Astrocyte (in vitro differentiated cells and primary cell): ENCODE data around the gene CNNM2. TPM values are rescaled to one million over a fixed set of nuclear protein-coding genes. Genes with fewer than 3 reads are reported as not detected.
A peak's percentile ranks its signal among the peaks of the same experiment; 100 is the strongest.

Experiments
- DNase-seq: peaks from one replicate; pipeline ENCODE4 v3.0.0-alpha.2; 2010; ENCODE audit warnings: low read depth
- FAIRE-seq: peaks from 2 replicates; lab custom pipeline; 2011; peaks lifted over from hg19 to GRCh38; lab: Jason Lieb, UNC
- H2AFZ ChIP-seq: 2 replicates; pipeline ENCODE4 v1.6.0; 2012; ENCODE audit warnings: low read depth, low read length, inconsistent platforms
- H3K27ac ChIP-seq: 2 replicates; pipeline ENCODE4 v1.5.1; 2011; ENCODE audit warnings: low read depth, low read length, inconsistent platforms
- H3K27me3 ChIP-seq: 2 replicates; pipeline ENCODE4 v1.6.0; 2011; ENCODE audit warnings: low read length, inconsistent platforms; ENCODE audit not compliant: insufficient read depth
- H3K36me3 ChIP-seq: 2 replicates; pipeline ENCODE4 v1.5.1; 2011; ENCODE audit warnings: low read length, inconsistent platforms; ENCODE audit not compliant: insufficient read depth
- H3K4me1 ChIP-seq: 2 replicates; pipeline ENCODE4 v1.5.1; 2011; ENCODE audit warnings: low read length, inconsistent platforms; ENCODE audit not compliant: insufficient read depth
- H3K4me2 ChIP-seq: 2 replicates; pipeline ENCODE4 v1.6.0; 2012; ENCODE audit warnings: low read length, inconsistent platforms
- H3K4me3 ChIP-seq: 2 replicates; pipeline ENCODE4 v1.5.1; 2011; ENCODE audit warnings: low read depth, mild to moderate bottlenecking, low read length, inconsistent platforms; ENCODE audit not compliant: insufficient read depth
- H3K79me2 ChIP-seq: 2 replicates; pipeline ENCODE4 v1.6.0; 2012; ENCODE audit warnings: mild to moderate bottlenecking, low read length, inconsistent platforms; ENCODE audit not compliant: insufficient read depth
- H3K9ac ChIP-seq: 2 replicates; pipeline ENCODE4 v1.6.0; 2012; ENCODE audit warnings: mild to moderate bottlenecking, low read length, inconsistent platforms
- H3K9me3 ChIP-seq: 2 replicates; pipeline ENCODE4 v1.5.1; 2012; ENCODE audit warnings: low read depth, mild to moderate bottlenecking, low read length, inconsistent platforms; ENCODE audit not compliant: insufficient read depth
- H4K20me1 ChIP-seq: 2 replicates; pipeline ENCODE4 v1.6.0; 2012; ENCODE audit warnings: low read length, inconsistent platforms; ENCODE audit not compliant: insufficient read depth
- H3K27ac Mint-ChIP-seq: one replicate; pipeline ENCODE4 v1.8.0; 2021; ENCODE audit warnings: mild to moderate bottlenecking, mixed read lengths; ENCODE audit not compliant: unreplicated experiment
- H3K27me3 Mint-ChIP-seq: one replicate; pipeline ENCODE4 v1.8.0; 2021; ENCODE audit warnings: low read depth, mixed read lengths; ENCODE audit not compliant: unreplicated experiment
- H3K36me3 Mint-ChIP-seq: one replicate; pipeline ENCODE4 v1.8.0; 2021; ENCODE audit warnings: low read depth, mixed read lengths; ENCODE audit not compliant: unreplicated experiment
- H3K4me1 Mint-ChIP-seq: one replicate; pipeline ENCODE4 v1.8.0; 2021; ENCODE audit warnings: low read depth, mixed read lengths; ENCODE audit not compliant: unreplicated experiment
- H3K4me3 Mint-ChIP-seq: one replicate; pipeline ENCODE4 v1.8.0; 2021; ENCODE audit warnings: mild to moderate bottlenecking, moderate library complexity, mixed read lengths; ENCODE audit not compliant: unreplicated experiment
- H3K9me3 Mint-ChIP-seq: one replicate; pipeline ENCODE4 v1.8.0; 2021; ENCODE audit warnings: mild to moderate bottlenecking, mixed read lengths; ENCODE audit not compliant: unreplicated experiment
- EZH2 ChIP-seq: IDR thresholded peaks from 2 replicates; pipeline ENCODE4 v1.6.1; 2012; ENCODE audit warnings: mild to moderate bottlenecking, low read length, inconsistent platforms; ENCODE audit not compliant: insufficient read depth
- total RNA-seq: library from RNA; stranded (reverse); gene quantifications from 2 replicates; pipeline ENCODE4 v1.2.1, GENCODE V29; 2021
- TF ChIP-seq, protein P1 (sequence below): IDR thresholded peaks from 2 replicates; pipeline ENCODE4 v1.5.1; 2011; ENCODE audit warnings: low read depth, mild to moderate bottlenecking, inconsistent platforms, low read length, moderate library complexity; ENCODE audit not compliant: insufficient read depth

Gene CNNM2
- total RNA-seq, 1 donor from 2014 or later, result 9.9 TPM

DNA sequence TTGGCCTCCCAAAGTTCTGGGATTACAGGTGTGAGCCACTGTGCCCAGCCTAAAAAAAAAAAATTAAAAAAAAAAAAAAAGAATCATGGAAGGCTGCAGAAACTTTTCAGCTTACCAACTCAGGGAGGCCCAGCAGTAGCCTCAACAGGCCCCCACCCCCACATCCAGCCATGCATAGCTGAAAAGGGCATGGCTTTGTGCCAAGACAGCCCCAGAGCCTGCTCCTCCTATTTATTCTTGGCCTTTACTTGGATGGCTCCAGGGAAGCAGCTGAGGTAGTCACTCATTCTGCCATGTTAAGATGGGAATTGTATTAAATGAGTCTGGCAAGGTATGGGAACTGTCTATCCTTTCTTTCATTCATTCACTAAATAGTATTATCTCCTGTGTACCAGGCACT lies 13.7 kb upstream of the CNNM2 start:
- Histone ChIP-seq H2AFZ (no peak overlapping the region), H3K4me3 (no peak overlapping the region), H3K9ac (no peak overlapping the region), H3K4me1 (no peaks in the 10 kb centered on the region), H3K4me2 (no peak overlapping the region), H3K36me3 (no peaks in the 10 kb centered on the region), H3K27ac (no peak overlapping the region), H3K9me3 (no peaks in the 10 kb centered on the region), H3K79me2 (no peaks in the 10 kb centered on the region), H4K20me1 (no peaks in the 10 kb centered on the region), H3K27me3 (no peaks in the 10 kb centered on the region)
- FAIRE-seq (no peak), DNase-seq (no peak)
- no peaks in the 10 kb centered on the region for H3K27me3 Mint-ChIP-seq
- peaks cover 3% of the 10 kb centered on the region for H3K36me3 Mint-ChIP-seq
- TF ChIP-seq, protein P1, sequence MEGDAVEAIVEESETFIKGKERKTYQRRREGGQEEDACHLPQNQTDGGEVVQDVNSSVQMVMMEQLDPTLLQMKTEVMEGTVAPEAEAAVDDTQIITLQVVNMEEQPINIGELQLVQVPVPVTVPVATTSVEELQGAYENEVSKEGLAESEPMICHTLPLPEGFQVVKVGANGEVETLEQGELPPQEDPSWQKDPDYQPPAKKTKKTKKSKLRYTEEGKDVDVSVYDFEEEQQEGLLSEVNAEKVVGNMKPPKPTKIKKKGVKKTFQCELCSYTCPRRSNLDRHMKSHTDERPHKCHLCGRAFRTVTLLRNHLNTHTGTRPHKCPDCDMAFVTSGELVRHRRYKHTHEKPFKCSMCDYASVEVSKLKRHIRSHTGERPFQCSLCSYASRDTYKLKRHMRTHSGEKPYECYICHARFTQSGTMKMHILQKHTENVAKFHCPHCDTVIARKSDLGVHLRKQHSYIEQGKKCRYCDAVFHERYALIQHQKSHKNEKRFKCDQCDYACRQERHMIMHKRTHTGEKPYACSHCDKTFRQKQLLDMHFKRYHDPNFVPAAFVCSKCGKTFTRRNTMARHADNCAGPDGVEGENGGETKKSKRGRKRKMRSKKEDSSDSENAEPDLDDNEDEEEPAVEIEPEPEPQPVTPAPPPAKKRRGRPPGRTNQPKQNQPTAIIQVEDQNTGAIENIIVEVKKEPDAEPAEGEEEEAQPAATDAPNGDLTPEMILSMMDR, result no peak
- no peak for TF ChIP-seq EZH2
- H3K4me3 Mint-ChIP-seq, result no peak overlapping the region
- H3K4me1 Mint-ChIP-seq, result no peaks in the 10 kb centered on the region
- H3K9me3 Mint-ChIP-seq, result no peaks in the 10 kb centered on the region
- H3K27ac Mint-ChIP-seq, result no peak overlapping the region

DNA sequence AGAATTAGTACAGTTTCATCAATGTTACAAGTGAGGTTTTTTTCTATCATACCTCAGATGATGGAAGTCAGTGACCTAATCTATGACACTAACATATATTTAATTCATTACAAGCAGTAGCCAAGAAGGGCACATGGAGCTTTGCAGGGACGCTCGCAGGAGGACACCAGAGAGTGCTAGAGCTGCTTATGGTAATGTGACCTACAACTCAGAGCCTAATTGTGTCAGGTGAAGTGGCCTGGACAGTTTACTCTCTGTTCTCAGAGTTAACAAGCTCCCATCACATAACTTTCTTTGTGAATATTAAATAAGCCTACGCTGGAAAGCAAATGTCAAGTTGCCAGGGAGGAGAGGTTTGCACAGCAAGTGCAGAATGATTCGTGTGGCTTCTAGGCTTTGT lies 11.6 kb upstream of the CNNM2 start:
- Histone ChIP-seq H3K79me2 (no peaks in the 10 kb centered on the region), H3K4me1 (no peaks in the 10 kb centered on the region), H3K4me2 (no peak overlapping the region), H3K9ac (no peak overlapping the region), H2AFZ (no peak overlapping the region), H3K27me3 (no peaks in the 10 kb centered on the region), H3K36me3 (no peaks in the 10 kb centered on the region), H3K27ac (no peak overlapping the region), H3K9me3 (no peaks in the 10 kb centered on the region), H4K20me1 (no peaks in the 10 kb centered on the region), H3K4me3 (no peak overlapping the region)
- H3K4me1 Mint-ChIP-seq, result no peaks in the 10 kb centered on the region
- FAIRE-seq (no peak), DNase-seq (no peak)
- H3K36me3 Mint-ChIP-seq, result peaks cover 3% of the 10 kb centered on the region
- no peak for TF ChIP-seq EZH2
- TF ChIP-seq, protein P1, result no peak
- H3K27me3 Mint-ChIP-seq, result no peaks in the 10 kb centered on the region
- H3K4me3 Mint-ChIP-seq, result no peak overlapping the region
- H3K9me3 Mint-ChIP-seq, result no peaks in the 10 kb centered on the region
- H3K27ac Mint-ChIP-seq, result no peak overlapping the region

DNA sequence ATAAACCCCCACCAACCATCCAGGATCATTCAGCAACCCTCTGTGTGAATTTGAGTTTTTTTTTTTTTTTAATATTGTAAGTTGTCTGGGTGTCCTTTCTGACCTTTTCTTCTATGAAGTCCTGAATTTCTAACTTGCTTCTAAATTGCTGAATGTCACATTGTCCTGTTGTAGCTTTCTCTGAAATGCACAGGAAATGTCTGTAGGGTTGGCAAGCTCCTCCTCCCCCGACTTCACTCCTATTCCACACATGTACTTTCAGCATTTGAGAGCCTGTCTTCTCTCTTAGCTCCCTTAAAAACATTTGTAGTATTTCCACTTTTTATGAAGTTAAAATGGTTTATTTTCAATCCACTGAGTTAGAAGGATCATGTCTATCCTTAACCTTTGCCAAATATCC lies 3.3 kb upstream of the CNNM2 start:
- no peak overlapping the region for H3K27ac ChIP-seq
- TF ChIP-seq, protein P1, result no peak
- no peak for TF ChIP-seq EZH2
- no peaks in the 10 kb centered on the region for H3K4me1 Mint-ChIP-seq
- H3K9ac ChIP-seq, result no peak overlapping the region
- FAIRE-seq, result no peak
- H3K36me3 Mint-ChIP-seq, result peaks cover 1% of the 10 kb centered on the region
- peaks cover 17% of the 10 kb centered on the region for H3K4me1 ChIP-seq
- no peaks in the 10 kb centered on the region for H3K9me3 ChIP-seq
- H3K4me3 Mint-ChIP-seq, result peak overlapping the region; percentile 62
- H3K9me3 Mint-ChIP-seq, result peaks cover 3% of the 10 kb centered on the region
- H3K36me3 ChIP-seq, result no peaks in the 10 kb centered on the region
- H2AFZ ChIP-seq, result no peak overlapping the region
- no peak for DNase-seq
- H3K27me3 Mint-ChIP-seq, result peaks cover 10% of the 10 kb centered on the region
- H3K4me2 ChIP-seq, result no peak overlapping the region
- peaks cover 5% of the 10 kb centered on the region for H3K79me2 ChIP-seq
- H3K27ac Mint-ChIP-seq, result no peak overlapping the region
- H3K4me3 ChIP-seq, result no peak overlapping the region
- peaks cover 8% of the 10 kb centered on the region for H4K20me1 ChIP-seq
- peaks cover 16% of the 10 kb centered on the region for H3K27me3 ChIP-seq
